H1 (cell line): ENCODE data around the gene DCAF6. TPM values are rescaled to one million over a fixed set of nuclear protein-coding genes. Genes with fewer than 3 reads are reported as not detected.

ENCODE experiments used
- CTCF ChIA-PET: fragments of 300-600 bp; sonication (Branson Sonifier 250); formaldehyde crosslinking; loops from one replicate; lab custom pipeline; 2021; ENCODE audit not compliant: partially characterized antibody; lab: Charles Lee
- POLR2A ChIA-PET: fragments of 300-600 bp; sonication (Branson Sonifier 250); formaldehyde crosslinking; loops from one replicate; lab custom pipeline; 2021; ENCODE audit warnings: inconsistent platforms; ENCODE audit not compliant: partially characterized antibody; lab: Charles Lee
- DNase-seq, 2 experiments: peaks; one replicate each; pipeline versions ENCODE4 v3.0.0 to v3.0.0-alpha.2; 2010 to 2022; ENCODE audit warnings: low spot score in 2 of 2, low read depth in 1 of 2, mixed read lengths in 1 of 2
- FAIRE-seq: peaks from 2 replicates; lab custom pipeline; 2011; peaks lifted over from hg19 to GRCh38; lab: Jason Lieb, UNC
- H2AFZ ChIP-seq: 2 replicates; pipeline ENCODE4 v1.8.1; 2012; ENCODE audit warnings: low read length, inconsistent platforms
- H2AK5ac ChIP-seq: 2 replicates; pipeline ENCODE4 v1.6.1; 2013; ENCODE audit warnings: low read depth, low read length
- H2BK120ac ChIP-seq: replicated peaks from 2 replicates; pipeline ENCODE3; 2013; ENCODE audit warnings: low read depth, low read length, inconsistent platforms
- H2BK12ac ChIP-seq: 2 replicates; pipeline ENCODE4 v1.6.1; 2013; ENCODE audit warnings: low read depth, low read length
- H2BK15ac ChIP-seq: 2 replicates; pipeline ENCODE4 v1.6.1; 2013; ENCODE audit warnings: low read length
- H2BK20ac ChIP-seq: 2 replicates; pipeline ENCODE4 v1.6.1; 2013; ENCODE audit warnings: low read length
- H2BK5ac ChIP-seq: 2 replicates; pipeline ENCODE4 v1.6.1; 2013; ENCODE audit warnings: low read depth, low read length
- H3K14ac ChIP-seq: 2 replicates; pipeline ENCODE4 v1.6.1; 2013; ENCODE audit warnings: inconsistent platforms; ENCODE audit not compliant: insufficient read length
- H3K18ac ChIP-seq: 2 replicates; pipeline ENCODE4 v1.6.1; 2013; ENCODE audit warnings: low read length; ENCODE audit errors: extremely low read depth
- H3K23ac ChIP-seq: 2 replicates; pipeline ENCODE4 v1.6.1; 2013; ENCODE audit warnings: inconsistent platforms; ENCODE audit not compliant: insufficient read length
- H3K23me2 ChIP-seq: 2 replicates; pipeline ENCODE4 v1.6.1; 2013; ENCODE audit warnings: low read depth, low read length
- H3K27ac ChIP-seq: 2 replicates; pipeline ENCODE4 v1.6.1; 2011; ENCODE audit warnings: low read depth, low read length, inconsistent platforms
- H3K27me3 ChIP-seq, 4 experiments: replicated peaks in 1 of 4; 1 replicate in 1 of 4; 2 replicates in 3 of 4; pipeline versions ENCODE4 v1.6.1 to v1.8.1; 2011 to 2013; ENCODE audit warnings: low read length in 3 of 4, mild to moderate bottlenecking in 3 of 4, inconsistent platforms in 2 of 4, mixed read lengths in 2 of 4, moderate library complexity in 1 of 4; ENCODE audit not compliant: control insufficient read depth in 3 of 4, insufficient read depth in 3 of 4; ENCODE audit errors: extremely low read depth in 1 of 4
- H3K36me3 ChIP-seq, 4 experiments: 2 replicates each; pipeline versions ENCODE4 v1.6.1 to v1.8.1; 2011 to 2013; ENCODE audit warnings: mild to moderate bottlenecking in 4 of 4, low read length in 3 of 4, moderate library complexity in 2 of 4, control low read depth in 1 of 4, inconsistent platforms in 1 of 4; ENCODE audit not compliant: insufficient read depth in 4 of 4, control insufficient read depth in 2 of 4
- H3K4ac ChIP-seq: replicated peaks from 2 replicates; pipeline ENCODE3; 2013; ENCODE audit warnings: low read length, low read depth, mixed read lengths, inconsistent platforms; ENCODE audit not compliant: insufficient read length
- H3K4me1 ChIP-seq, 4 experiments: replicated peaks in 1 of 4; 1 replicate in 1 of 4; 2 replicates in 3 of 4; pipeline versions ENCODE4 v1.6.1 to v1.8.1; 2011 to 2013; ENCODE audit warnings: low read length in 3 of 4, inconsistent platforms in 2 of 4, mixed read lengths in 1 of 4; ENCODE audit not compliant: insufficient read depth in 4 of 4, control insufficient read depth in 3 of 4
- H3K4me2 ChIP-seq, 2 experiments: 2 replicates each; pipeline versions ENCODE4 v1.6.1 to v1.8.1; 2011 to 2013; ENCODE audit warnings: low read depth in 2 of 2, low read length in 2 of 2, control low read depth in 1 of 2, inconsistent platforms in 1 of 2, mild to moderate bottlenecking in 1 of 2; ENCODE audit not compliant: insufficient read depth in 1 of 2
- H3K4me3 ChIP-seq, 4 experiments: fragments of 200-600, 300-600 bp in 1 of 4; sonication (generic), shearing (Covaris generic), sonication (Bioruptor Twin) in 1 of 4; 2 replicates each; pipeline versions ENCODE4 v1.5.1 to v1.8.1; 2011 to 2016; ENCODE audit warnings: low read length in 4 of 4, low read depth in 3 of 4, control low read depth in 2 of 4, inconsistent platforms in 2 of 4, mild to moderate bottlenecking in 2 of 4, mixed read lengths in 1 of 4, moderate library complexity in 1 of 4; ENCODE audit not compliant: insufficient read depth in 2 of 4; ENCODE audit errors: extremely low read depth in 1 of 4
- H3K56ac ChIP-seq: replicated peaks from 2 replicates; pipeline ENCODE3; 2013; ENCODE audit warnings: low read depth, mild to moderate bottlenecking, mixed read lengths, low read length, inconsistent platforms; ENCODE audit not compliant: insufficient read length
- H3K79me1 ChIP-seq: 2 replicates; pipeline ENCODE4 v1.6.1; 2013; ENCODE audit warnings: low read depth, low read length, control low read depth
- H3K79me2 ChIP-seq, 2 experiments: 2 replicates each; pipeline versions ENCODE4 v1.6.1 to v1.8.1; 2012 to 2013; ENCODE audit warnings: low read length in 2 of 2, mild to moderate bottlenecking in 2 of 2, inconsistent platforms in 1 of 2; ENCODE audit not compliant: insufficient read depth in 2 of 2, control insufficient read depth in 1 of 2
- H3K9ac ChIP-seq, 4 experiments: replicated peaks in 1 of 4; 1 replicate in 1 of 4; 2 replicates in 3 of 4; pipeline versions ENCODE4 v1.6.1 to v1.8.1; 2011 to 2013; ENCODE audit warnings: low read depth in 3 of 4, low read length in 3 of 4, control low read depth in 2 of 4, mild to moderate bottlenecking in 2 of 4, moderate library complexity in 2 of 4, inconsistent platforms in 1 of 4; ENCODE audit errors: extremely low read depth in 1 of 4
- H3K9me3 ChIP-seq, 2 experiments: 2 replicates each; pipeline versions ENCODE4 v1.6.1 to v1.8.1; 2012 to 2013; ENCODE audit warnings: mild to moderate bottlenecking in 2 of 2, moderate library complexity in 2 of 2, control low read depth in 1 of 2, inconsistent platforms in 1 of 2, low read depth in 1 of 2, low read length in 1 of 2, mixed read lengths in 1 of 2; ENCODE audit not compliant: insufficient read depth in 2 of 2
- H4K20me1 ChIP-seq, 2 experiments: replicated peaks in 1 of 2; 2 replicates each; pipeline versions ENCODE3 to v1.8.1; 2011 to 2013; ENCODE audit warnings: inconsistent platforms in 2 of 2, low read length in 2 of 2, mild to moderate bottlenecking in 1 of 2; ENCODE audit not compliant: insufficient read depth in 2 of 2, control insufficient read depth in 1 of 2
- H4K5ac ChIP-seq: 2 replicates; pipeline ENCODE4 v1.6.1; 2013; ENCODE audit warnings: low read length, low read depth, mixed read lengths, inconsistent platforms; ENCODE audit not compliant: insufficient read length
- H4K8ac ChIP-seq: 2 replicates; pipeline ENCODE4 v1.8.0; 2013; ENCODE audit warnings: mild to moderate bottlenecking, moderate library complexity, low read length, inconsistent platforms; ENCODE audit not compliant: insufficient read depth; ENCODE audit errors: extremely low read depth
- H4K91ac ChIP-seq: replicated peaks from 2 replicates; pipeline ENCODE3; 2013; ENCODE audit warnings: low read length, mixed read lengths, inconsistent platforms; ENCODE audit not compliant: insufficient read length
- CBX5 ChIP-seq: fragments of 300-800, 300-1000 bp; sonication (generic); IDR thresholded peaks from 2 replicates; pipeline ENCODE4 v1.7.1; 2016; ENCODE audit warnings: antibody characterized with exemption, low read length, low read depth
- CEBPB ChIP-seq: IDR thresholded peaks from 2 replicates; pipeline ENCODE4 v1.6.1; 2012; ENCODE audit warnings: low read depth, low read length
- HDAC6 ChIP-seq: IDR thresholded peaks from one replicate; pipeline ENCODE4 v1.7.1; 2012; ENCODE audit warnings: low read depth, mild to moderate bottlenecking, inconsistent platforms, low read length, moderate library complexity
- NANOG ChIP-seq: IDR thresholded peaks from 2 replicates; pipeline ENCODE4 v1.6.1; 2011; ENCODE audit warnings: low read length, low read depth, mild to moderate bottlenecking, inconsistent platforms; ENCODE audit not compliant: insufficient read depth, poor library complexity, severe bottlenecking
- PHF8 ChIP-seq: fragments of 200-600 bp; sonication (generic); conservative IDR thresholded peaks from 2 replicates; pipeline ENCODE4 v1.7.1; 2012; ENCODE audit warnings: low read depth, mild to moderate bottlenecking, inconsistent platforms, low read length, moderate library complexity
- POLR2A ChIP-seq, 2 experiments: IDR thresholded peaks; 1 replicate in 1 of 2; 2 replicates in 1 of 2; pipeline ENCODE4 v1.6.1; 2011; ENCODE audit warnings: low read depth in 2 of 2, low read length in 2 of 2, mild to moderate bottlenecking in 2 of 2; ENCODE audit errors: control extremely low read depth in 1 of 2
- SP2 ChIP-seq: IDR thresholded peaks from 2 replicates; pipeline ENCODE4 v1.6.1; 2012; ENCODE audit warnings: mild to moderate bottlenecking, low read length, inconsistent platforms
- SP4 ChIP-seq: IDR thresholded peaks from 2 replicates; pipeline ENCODE4 v1.6.1; 2012; ENCODE audit warnings: low read length, inconsistent platforms
- TBP ChIP-seq: IDR thresholded peaks from 2 replicates; pipeline ENCODE4 v1.6.1; 2011; ENCODE audit warnings: low read depth, low read length, improper control_type of control experiment
- YY1 ChIP-seq: IDR thresholded peaks from 2 replicates; pipeline ENCODE4 v1.6.1; 2011; ENCODE audit warnings: low read depth, mild to moderate bottlenecking, low read length
- ZNF274 ChIP-seq: IDR thresholded peaks from 2 replicates; pipeline ENCODE4 v1.7.0; 2012; ENCODE audit warnings: low read length, borderline replicate concordance; ENCODE audit errors: extremely low read depth
- WGBS, 2 experiments: shearing (Covaris generic) in 1 of 2; methylation state at CpG; one replicate each; pipeline versions ENCODE4 v1.1.6 to v1.1.7; 2013 to 2015; ENCODE audit warnings: low lambda C conversion rate in 2 of 2, mixed read lengths in 2 of 2, inconsistent platforms in 1 of 2, low coverage in 1 of 2, missing lambda C conversion rate in 1 of 2; ENCODE audit not compliant: insufficient replicate concordance in 2 of 2, insufficient coverage in 1 of 2, insufficient read length in 1 of 2; ENCODE audit errors: extremely low coverage in 1 of 2, missing lambda C conversion rate in 1 of 2; 5-methylcytosine and 5-hydroxymethylcytosine counted together
- polyA plus RNA-seq, 7 experiments: library from polyadenylated mRNA; depleted of rRNA in 3 of 7; stranded (reverse) in 5 of 7; unstranded in 2 of 7; fragments of >200 nt in 5 of 7; fragments of 200-250 nt in 2 of 7; gene quantifications; 1 replicate in 5 of 7; 2 replicates in 1 of 7; 4 replicates in 1 of 7; pipeline versions ENCODE4 v1.2.1 to v1.2.3, GENCODE V29; 2011 to 2013; ENCODE audit warnings: missing spikeins in 2 of 7, mixed read lengths in 2 of 7
- total RNA-seq: library from RNA; stranded (reverse); fragmentation: NEBNext Ultra II Directional; extraction: Animal tissue kit (Norgen Biotek cat#: 25700); gene quantifications from 2 replicates; pipeline ENCODE4 v1.2.1, GENCODE V29; 2021

DCAF6 gene
- total and polyA plus RNA-seq, 2 of the 8 experiments (the other 6 are each of a cell fraction or from before 2014, with no cell fraction given): 12.3 to 17.4 TPM

DNA sequence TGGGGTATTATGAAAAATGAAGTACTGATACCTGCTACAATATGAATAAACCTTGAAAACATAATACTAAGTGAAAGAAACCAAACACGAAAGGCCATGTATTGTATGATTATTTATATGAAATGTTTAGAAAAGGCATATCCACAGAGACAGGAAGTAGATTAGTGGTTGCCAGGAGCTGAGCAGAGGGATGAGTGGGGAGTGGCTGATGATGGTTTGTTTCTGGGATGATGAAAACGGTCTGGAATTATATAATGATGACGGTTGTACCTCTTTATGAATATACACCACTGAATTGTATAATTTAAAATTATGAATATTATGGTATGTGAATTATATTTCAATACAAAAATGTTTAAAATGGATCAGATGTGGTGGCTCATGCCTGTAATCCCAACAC, 64.2 kb downstream of the DCAF6 start:
- no peaks in the 10 kb centered on the region for H3K4me1 ChIP-seq
- no peak overlapping the region for H2BK120ac ChIP-seq
- H3K4me3 ChIP-seq: no peak overlapping the region
- H4K5ac ChIP-seq: no peak overlapping the region
- H2BK20ac ChIP-seq: no peak overlapping the region
- no peak overlapping the region for H3K18ac ChIP-seq
- POLR2A ChIA-PET: interaction anchor here (0.8 to 1.2 kb wide), 2 partner anchors 14 to 30 kb away, joined by 3 to 4 read pairs; no protein-coding TSS in a partner anchor
- no peaks in the 10 kb centered on the region for H3K23me2 ChIP-seq
- FAIRE-seq (no peak), DNase-seq (no peak)
- no peaks in the 10 kb centered on the region for H3K27me3 ChIP-seq
- H3K4ac ChIP-seq: no peak overlapping the region
- no peak overlapping the region for H3K27ac ChIP-seq
- peaks cover 0 to 8% (median 5%) of the 10 kb centered on the region in 4 experiments; a peak in 5 of 8 replicates for H3K36me3 ChIP-seq
- H4K91ac ChIP-seq: no peak overlapping the region
- no peak overlapping the region for H2AK5ac ChIP-seq
- H4K8ac ChIP-seq: no peak overlapping the region
- H3K9me3 ChIP-seq: no peaks in the 10 kb centered on the region
- no peak overlapping the region for H2BK15ac ChIP-seq
- no peak overlapping the region for H2AFZ ChIP-seq
- 87% methylated on average over 3 of the region's 3 CpGs; no CpG with 5 or more reads in 1 of the 2 experiments for WGBS, 2 experiments
- no peak overlapping the region for H3K14ac ChIP-seq
- H3K9ac ChIP-seq: no peak overlapping the region
- no peak overlapping the region for H2BK12ac ChIP-seq
- no peaks in the 10 kb centered on the region for H3K79me2 ChIP-seq
- no peak overlapping the region for H3K23ac ChIP-seq
- H3K79me1 ChIP-seq: no peaks in the 10 kb centered on the region
- no peak overlapping the region for H3K4me2 ChIP-seq
- no peak overlapping the region for H3K56ac ChIP-seq
- CTCF ChIA-PET: interaction anchor here (0.7 to 1.2 kb wide), 2 partner anchors 9 to 11 kb away, joined by 3 to 4 read pairs; no protein-coding TSS in a partner anchor
- H2BK5ac ChIP-seq: no peak overlapping the region
- H4K20me1 ChIP-seq: peaks cover 0 to 2% of the 10 kb centered on the region in 2 experiments
- TF ChIP-seq CBX5 (no peak), ZNF274 (no peak), POLR2A (IDR thresholded peaks at IDR 0.05; ENCODE audit: control extremely low read depth in 1 of 2, low read depth in 2 of 2, low read length in 2 of 2) (no peak), HDAC6 (no peak), NANOG (no peak), SP2 (no peak), SP4 (no peak), CEBPB (no peak), PHF8 (no peak), YY1 (no peak), TBP (no peak)
